ENCODE results near the gene TRAPPC6A. TPM values are rescaled to one million over a fixed set of nuclear protein-coding genes. Genes with fewer than 3 reads are reported as not detected.

TRAPPC6A gene
- total and polyA plus RNA-seq, 2 of the 13 experiments (the other 11 are each of a cell fraction or from before 2014, with no cell fraction given): 6.5 to 21.0 TPM

DNA sequence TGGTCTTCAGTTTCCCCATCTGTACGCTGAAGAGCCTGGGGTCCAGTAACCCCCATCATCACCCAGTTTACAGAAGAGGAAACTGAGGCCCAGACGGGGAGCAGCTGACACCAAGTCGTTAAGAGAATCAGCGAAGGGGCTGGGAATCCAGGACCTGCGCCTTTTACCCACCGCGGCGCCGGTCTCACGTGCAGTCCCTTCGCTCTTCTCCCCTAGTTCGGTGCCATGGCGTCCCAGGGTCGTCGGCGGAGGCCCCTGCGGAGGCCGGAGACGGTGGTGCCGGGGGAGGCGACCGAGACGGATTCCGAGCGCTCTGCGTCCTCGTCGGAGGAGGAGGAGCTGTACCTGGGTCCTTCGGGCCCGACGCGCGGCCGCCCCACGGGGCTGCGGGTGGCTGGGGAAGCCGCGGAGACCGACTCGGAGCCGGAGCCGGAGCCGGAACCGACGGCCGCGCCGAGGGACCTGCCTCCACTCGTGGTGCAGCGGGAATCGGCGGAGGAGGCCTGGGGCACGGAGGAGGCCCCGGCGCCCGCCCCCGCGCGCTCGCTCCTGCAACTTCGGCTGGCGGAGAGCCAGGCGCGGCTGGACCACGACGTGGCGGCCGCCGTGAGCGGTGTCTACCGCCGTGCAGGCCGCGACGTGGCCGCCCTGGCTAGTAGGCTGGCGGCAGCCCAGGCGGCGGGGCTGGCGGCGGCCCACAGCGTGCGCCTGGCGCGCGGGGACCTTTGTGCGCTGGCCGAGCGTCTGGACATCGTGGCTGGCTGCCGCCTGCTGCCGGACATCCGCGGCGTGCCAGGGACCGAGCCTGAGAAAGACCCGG lies 1.2 kb upstream of the TRAPPC6A start (continued):
- no peak for TF ChIP-seq MAZ (IDR thresholded peaks at IDR 0.05; ENCODE audit: borderline replicate concordance, low read depth, low read length)
- peak; percentile 32; the same call in 1 of the 2 replicates for TF ChIP-seq MAZ (CRISPR knock-in tag; IDR thresholded peaks at IDR 0.05; ENCODE audit: low read depth)
- TF ChIP-seq MBD4 (IDR thresholded peaks at IDR 0.05; ENCODE audit: borderline replicate concordance, low read length): no peak
- TF ChIP-seq ZNF776 (CRISPR knock-in tag; IDR thresholded peaks at IDR 0.05): peak; percentile 43; the same call in 1 of the 2 replicates
- no peak for TF ChIP-seq HNF4G (IDR thresholded peaks at IDR 0.05; ENCODE audit: borderline replicate concordance, low read depth, low read length)
- TF ChIP-seq HNF4G (CRISPR knock-in tag; IDR thresholded peaks at IDR 0.05; ENCODE audit: borderline replicate concordance, low read depth): 0 out of 2 replicates have a peak, but pooled peaks have one; percentile 14
- TF ChIP-seq NFIC (IDR thresholded peaks at IDR 0.05; ENCODE audit: low read length): no peak
- no peak for TF ChIP-seq NFRKB (IDR thresholded peaks at IDR 0.05)
- TF ChIP-seq PCBP1 (IDR thresholded peaks at IDR 0.05; ENCODE audit: borderline replicate concordance, low read depth, low read length): no peak
- TF ChIP-seq ZNF749 (CRISPR knock-in tag; IDR thresholded peaks at IDR 0.05; ENCODE audit: borderline replicate concordance): peak; percentile 74; the same call in 1 of the 2 replicates
- TF ChIP-seq, protein P1, sequence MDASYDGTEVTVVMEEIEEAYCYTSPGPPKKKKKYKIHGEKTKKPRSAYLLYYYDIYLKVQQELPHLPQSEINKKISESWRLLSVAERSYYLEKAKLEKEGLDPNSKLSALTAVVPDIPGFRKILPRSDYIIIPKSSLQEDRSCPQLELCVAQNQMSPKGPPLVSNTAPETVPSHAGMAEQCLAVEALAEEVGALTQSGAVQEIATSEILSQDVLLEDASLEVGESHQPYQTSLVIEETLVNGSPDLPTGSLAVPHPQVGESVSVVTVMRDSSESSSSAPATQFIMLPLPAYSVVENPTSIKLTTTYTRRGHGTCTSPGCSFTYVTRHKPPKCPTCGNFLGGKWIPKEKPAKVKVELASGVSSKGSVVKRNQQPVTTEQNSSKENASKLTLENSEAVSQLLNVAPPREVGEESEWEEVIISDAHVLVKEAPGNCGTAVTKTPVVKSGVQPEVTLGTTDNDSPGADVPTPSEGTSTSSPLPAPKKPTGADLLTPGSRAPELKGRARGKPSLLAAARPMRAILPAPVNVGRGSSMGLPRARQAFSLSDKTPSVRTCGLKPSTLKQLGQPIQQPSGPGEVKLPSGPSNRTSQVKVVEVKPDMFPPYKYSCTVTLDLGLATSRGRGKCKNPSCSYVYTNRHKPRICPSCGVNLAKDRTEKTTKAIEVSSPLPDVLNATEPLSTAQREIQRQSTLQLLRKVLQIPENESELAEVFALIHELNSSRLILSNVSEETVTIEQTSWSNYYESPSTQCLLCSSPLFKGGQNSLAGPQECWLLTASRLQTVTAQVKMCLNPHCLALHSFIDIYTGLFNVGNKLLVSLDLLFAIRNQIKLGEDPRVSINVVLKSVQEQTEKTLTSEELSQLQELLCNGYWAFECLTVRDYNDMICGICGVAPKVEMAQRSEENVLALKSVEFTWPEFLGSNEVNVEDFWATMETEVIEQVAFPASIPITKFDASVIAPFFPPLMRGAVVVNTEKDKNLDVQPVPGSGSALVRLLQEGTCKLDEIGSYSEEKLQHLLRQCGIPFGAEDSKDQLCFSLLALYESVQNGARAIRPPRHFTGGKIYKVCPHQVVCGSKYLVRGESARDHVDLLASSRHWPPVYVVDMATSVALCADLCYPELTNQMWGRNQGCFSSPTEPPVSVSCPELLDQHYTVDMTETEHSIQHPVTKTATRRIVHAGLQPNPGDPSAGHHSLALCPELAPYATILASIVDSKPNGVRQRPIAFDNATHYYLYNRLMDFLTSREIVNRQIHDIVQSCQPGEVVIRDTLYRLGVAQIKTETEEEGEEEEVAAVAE (CRISPR knock-in tag; IDR thresholded peaks at IDR 0.05; ENCODE audit: borderline replicate concordance): no peak
- no peak for TF ChIP-seq DNMT1 (CRISPR knock-in tag; IDR thresholded peaks at IDR 0.05)
- TF ChIP-seq TAF1 (CRISPR knock-in tag; IDR thresholded peaks at IDR 0.05): no peak; the same call in 1 of the 2 replicates
- TF ChIP-seq, protein P2, sequence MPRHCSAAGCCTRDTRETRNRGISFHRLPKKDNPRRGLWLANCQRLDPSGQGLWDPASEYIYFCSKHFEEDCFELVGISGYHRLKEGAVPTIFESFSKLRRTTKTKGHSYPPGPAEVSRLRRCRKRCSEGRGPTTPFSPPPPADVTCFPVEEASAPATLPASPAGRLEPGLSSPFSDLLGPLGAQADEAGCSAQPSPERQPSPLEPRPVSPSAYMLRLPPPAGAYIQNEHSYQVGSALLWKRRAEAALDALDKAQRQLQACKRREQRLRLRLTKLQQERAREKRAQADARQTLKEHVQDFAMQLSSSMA (CRISPR knock-in tag; IDR thresholded peaks at IDR 0.05): no peak
- TF ChIP-seq CBX2 (IDR thresholded peaks at IDR 0.05; ENCODE audit: low read depth, low read length): no peak
- TF ChIP-seq CBX2 (CRISPR knock-in tag; IDR thresholded peaks at IDR 0.05; ENCODE audit: low read depth): no peak
- TF ChIP-seq, protein P3, sequence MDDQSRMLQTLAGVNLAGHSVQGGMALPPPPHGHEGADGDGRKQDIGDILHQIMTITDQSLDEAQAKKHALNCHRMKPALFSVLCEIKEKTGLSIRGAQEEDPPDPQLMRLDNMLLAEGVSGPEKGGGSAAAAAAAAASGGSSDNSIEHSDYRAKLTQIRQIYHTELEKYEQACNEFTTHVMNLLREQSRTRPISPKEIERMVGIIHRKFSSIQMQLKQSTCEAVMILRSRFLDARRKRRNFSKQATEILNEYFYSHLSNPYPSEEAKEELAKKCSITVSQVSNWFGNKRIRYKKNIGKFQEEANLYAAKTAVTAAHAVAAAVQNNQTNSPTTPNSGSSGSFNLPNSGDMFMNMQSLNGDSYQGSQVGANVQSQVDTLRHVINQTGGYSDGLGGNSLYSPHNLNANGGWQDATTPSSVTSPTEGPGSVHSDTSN (CRISPR knock-in tag; IDR thresholded peaks at IDR 0.05; ENCODE audit: borderline replicate concordance): no peak
- TF ChIP-seq, protein P4, sequence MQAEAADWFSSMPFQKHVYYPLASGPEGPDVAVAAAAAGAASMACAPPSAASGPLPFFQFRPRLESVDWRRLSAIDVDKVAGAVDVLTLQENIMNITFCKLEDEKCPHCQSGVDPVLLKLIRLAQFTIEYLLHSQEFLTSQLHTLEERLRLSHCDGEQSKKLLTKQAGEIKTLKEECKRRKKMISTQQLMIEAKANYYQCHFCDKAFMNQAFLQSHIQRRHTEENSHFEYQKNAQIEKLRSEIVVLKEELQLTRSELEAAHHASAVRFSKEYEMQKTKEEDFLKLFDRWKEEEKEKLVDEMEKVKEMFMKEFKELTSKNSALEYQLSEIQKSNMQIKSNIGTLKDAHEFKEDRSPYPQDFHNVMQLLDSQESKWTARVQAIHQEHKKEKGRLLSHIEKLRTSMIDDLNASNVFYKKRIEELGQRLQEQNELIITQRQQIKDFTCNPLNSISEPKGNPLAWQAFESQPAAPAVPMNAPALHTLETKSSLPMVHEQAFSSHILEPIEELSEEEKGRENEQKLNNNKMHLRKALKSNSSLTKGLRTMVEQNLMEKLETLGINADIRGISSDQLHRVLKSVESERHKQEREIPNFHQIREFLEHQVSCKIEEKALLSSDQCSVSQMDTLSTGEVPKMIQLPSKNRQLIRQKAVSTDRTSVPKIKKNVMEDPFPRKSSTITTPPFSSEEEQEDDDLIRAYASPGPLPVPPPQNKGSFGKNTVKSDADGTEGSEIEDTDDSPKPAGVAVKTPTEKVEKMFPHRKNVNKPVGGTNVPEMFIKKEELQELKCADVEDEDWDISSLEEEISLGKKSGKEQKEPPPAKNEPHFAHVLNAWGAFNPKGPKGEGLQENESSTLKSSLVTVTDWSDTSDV (CRISPR knock-in tag; IDR thresholded peaks at IDR 0.05): no peak
- no peak for TF ChIP-seq NCOR1 (IDR thresholded peaks at IDR 0.05; ENCODE audit: borderline replicate concordance, low read length)
- no peak for TF ChIP-seq CCAR2 (optimal IDR thresholded peaks at IDR 0.05; ENCODE audit: low read depth, low read length)
- no peak for TF ChIP-seq ZNF570 (CRISPR knock-in tag; IDR thresholded peaks at IDR 0.05; ENCODE audit: borderline replicate concordance)

Data from HepG2 (cell line).